Measurements from ENCODE around the gene TMA7B. TPM values are rescaled to one million over a fixed set of nuclear protein-coding genes. Genes with fewer than 3 reads are reported as not detected.

TMA7B gene
- total and polyA plus RNA-seq, 10 donors = 0.29 to 4.2 (median 2.5) TPM

DNA sequence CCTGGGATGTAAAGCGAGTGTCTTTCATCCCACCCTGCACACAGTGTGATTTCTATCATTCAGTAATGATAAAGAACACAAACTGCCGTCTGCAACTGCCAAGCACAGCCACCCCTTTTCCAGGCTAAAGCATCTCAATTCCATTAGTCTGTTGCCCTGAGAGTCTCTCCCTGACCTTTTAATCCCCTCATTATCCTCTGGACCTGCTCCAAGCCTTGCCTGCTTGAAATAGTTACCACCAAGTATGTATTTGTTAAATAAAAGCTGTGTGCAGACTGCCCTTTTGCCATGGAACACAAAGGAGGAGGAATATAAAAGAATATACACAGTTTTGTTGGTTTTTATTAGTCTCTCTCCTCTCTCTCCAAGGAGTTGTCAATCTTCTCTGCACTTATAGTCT, 46.3 kb upstream of the TMA7B start:
- DNase-seq = no peak
- Histone ChIP-seq H3K4me1 (peaks cover 9 to 100% (median 38%) of the 10 kb centered on the region in 6 donors), H3K9me3 (no peaks in the 10 kb centered on the region), H3K4me3 (no peak overlapping the region), H3K36me3 (no peaks in the 10 kb centered on the region), H3K27me3 (replicated peaks in 1 of 7) (no peaks in the 10 kb centered on the region), H3K27ac (peak overlapping the region in 5 of 8 donors; percentile 8 to 84 (median 38))
- intact Hi-C loops (cut with DNase I; ENCODE audit: low total_unique reads) = no loop called here
- WGBS, 5 donors = 66 to 79% (median 72%) methylated on average over 2 of the region's 2 CpGs
- TF ChIP-seq POLR2AphosphoS5 (IDR thresholded peaks at IDR 0.05) = no peak
- TF ChIP-seq POLR2A (IDR thresholded peaks at IDR 0.05) = no peak
- no peak for TF ChIP-seq CTCF (IDR thresholded peaks at IDR 0.05 in 8 of 11, conservative IDR thresholded peaks at IDR 0.05 in 3 of 11)

DNA sequence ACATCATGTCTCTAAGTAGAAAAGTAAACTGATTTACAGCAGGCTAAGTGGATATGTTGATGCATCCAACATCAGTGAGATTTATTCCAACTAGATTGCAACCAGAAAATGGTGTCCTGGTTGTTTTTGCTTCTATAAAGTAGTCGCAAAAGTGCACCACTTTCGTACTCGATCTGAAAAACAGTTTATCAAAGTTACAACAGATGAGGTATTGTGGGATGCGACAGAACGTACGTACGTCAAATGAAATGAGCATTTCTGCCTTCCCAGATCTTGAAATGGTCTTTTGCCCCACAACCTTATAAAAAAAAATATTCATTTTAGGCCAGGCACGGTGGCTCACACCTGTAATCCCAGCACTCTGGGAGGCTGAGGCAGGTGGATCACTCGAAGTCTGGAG, 45.6 kb upstream of the TMA7B start:
- Histone ChIP-seq H3K27me3 (replicated peaks in 1 of 7) (no peaks in the 10 kb centered on the region), H3K27ac (peak overlapping the region in 5 of 8 donors; percentile 22 to 84 (median 38)), H3K4me3 (no peak overlapping the region), H3K36me3 (no peaks in the 10 kb centered on the region), H3K4me1 (peaks cover 9 to 100% (median 39%) of the 10 kb centered on the region in 6 donors), H3K9me3 (no peaks in the 10 kb centered on the region)
- 87 to 91% (median 90%) methylated on average over 9 of the region's 9 CpGs for WGBS, 5 donors
- no peak for TF ChIP-seq CTCF (IDR thresholded peaks at IDR 0.05 in 8 of 11, conservative IDR thresholded peaks at IDR 0.05 in 3 of 11)
- TF ChIP-seq POLR2AphosphoS5 (IDR thresholded peaks at IDR 0.05) = no peak
- TF ChIP-seq POLR2A (IDR thresholded peaks at IDR 0.05) = no peak
- intact Hi-C loops (cut with DNase I; ENCODE audit: low total_unique reads) = no loop called here
- DNase-seq = no peak

DNA sequence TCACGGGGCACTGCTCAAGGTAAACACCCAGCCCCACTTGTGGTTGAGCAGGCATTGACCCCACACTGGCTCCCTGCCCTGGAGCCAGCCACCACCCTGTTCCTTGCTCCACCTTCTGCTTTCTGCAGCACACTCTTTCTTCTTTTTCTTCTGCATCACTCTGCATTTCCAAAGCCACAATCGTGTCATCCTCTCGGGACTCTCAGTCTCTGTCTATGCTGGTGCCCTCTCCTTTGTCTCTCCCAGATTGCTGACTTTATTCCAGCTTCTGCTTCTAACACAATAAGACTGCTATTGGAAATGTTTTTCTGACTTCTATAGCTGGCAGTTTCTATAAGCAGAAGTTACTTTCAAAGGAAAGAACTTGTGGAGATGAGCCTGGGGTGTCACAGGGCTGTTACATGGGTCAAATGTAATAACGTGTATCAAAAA, 44.9 kb upstream of the TMA7B start:
- intact Hi-C loops (cut with DNase I; ENCODE audit: low total_unique reads) = no loop called here
- H3K36me3 ChIP-seq = no peaks in the 10 kb centered on the region
- H3K9me3 ChIP-seq = no peaks in the 10 kb centered on the region
- TF ChIP-seq POLR2A (IDR thresholded peaks at IDR 0.05) (no peak), POLR2AphosphoS5 (IDR thresholded peaks at IDR 0.05) (no peak)
- DNase-seq = no peak
- H3K27ac ChIP-seq = peak overlapping the region in 3 of 8 donors; percentile 38 to 84 (median 38)
- no peak overlapping the region for H3K4me3 ChIP-seq
- peaks cover 9 to 100% (median 41%) of the 10 kb centered on the region in 6 donors for H3K4me1 ChIP-seq
- 52 to 62% (median 56%) methylated on average over 4 of the region's 4 CpGs for WGBS, 5 donors
- no peaks in the 10 kb centered on the region for H3K27me3 ChIP-seq (replicated peaks in 1 of 7)

- Histone ChIP-seq H3K4me3 (no peak overlapping the region), H3K36me3 (no peaks in the 10 kb centered on the region), H3K4me1 (peaks cover 9 to 98% (median 33%) of the 10 kb centered on the region in 6 donors), H3K9me3 (no peaks in the 10 kb centered on the region), H3K27ac (peak overlapping the region in 4 of 8 donors; percentile 7 to 84 (median 31)), H3K27me3 (replicated peaks in 1 of 7) (no peaks in the 10 kb centered on the region)
- 81 to 89% (median 82%) methylated on average over 3 of the region's 3 CpGs for WGBS, 5 donors
- TF ChIP-seq CTCF (IDR thresholded peaks at IDR 0.05 in 8 of 11, conservative IDR thresholded peaks at IDR 0.05 in 3 of 11) = no peak
- no peak for TF ChIP-seq POLR2A (IDR thresholded peaks at IDR 0.05)
- TF ChIP-seq POLR2AphosphoS5 (IDR thresholded peaks at IDR 0.05) = no peak
- DNase-seq = no peak
- intact Hi-C loops (cut with DNase I; ENCODE audit: low total_unique reads) = no loop called here
Observed at GRCh38 chr22:39916496-39916895, 43.7 kb upstream of the TMA7B start.
